PC-9 (cell line): Measurements from ENCODE around the gene ARHGAP40. TPM values are rescaled to one million over a fixed set of nuclear protein-coding genes. Genes with fewer than 3 reads are reported as not detected.

Source experiments
- BruUV-seq: library from RNA; stranded (reverse); fragments of 400-500 nt; replicated peaks from 2 replicates; lab custom pipeline; 2021; lab: Mats Ljungman, UMichigan
- CTCF ChIA-PET: fragments of 300-600 bp; sonication (Branson Sonifier 250); formaldehyde crosslinking; loops from one replicate; lab custom pipeline; 2022; ENCODE audit warnings: antibody characterized with exemption; lab: Charles Lee
- POLR2A ChIA-PET: fragments of 300-600 bp; sonication (Branson Sonifier 250); formaldehyde crosslinking; loops from one replicate; lab custom pipeline; 2022; ENCODE audit warnings: antibody characterized with exemption; ENCODE audit not compliant: unreplicated experiment; lab: Charles Lee
- DNase-seq, 2 experiments: peaks; one replicate each; pipeline versions ENCODE4 v3.0.0 to v3.0.0-alpha.2; 2015 to 2022; ENCODE audit warnings: mixed read lengths in 1 of 2
- H2AFZ ChIP-seq: fragments of 200-600 bp; sonication (generic); 2 replicates; pipeline ENCODE4 v1.8.1; 2017; ENCODE audit warnings: antibody characterized with exemption
- H3F3A ChIP-seq: fragments of 200-600 bp; sonication (generic); 2 replicates; pipeline ENCODE4 v1.8.1; 2017; ENCODE audit warnings: antibody characterized with exemption, mild to moderate bottlenecking, low read depth; ENCODE audit not compliant: insufficient read depth
- H3K27ac ChIP-seq: fragments of 200-600 bp; sonication (generic); 2 replicates; pipeline ENCODE4 v1.6.1; 2016; ENCODE audit warnings: mixed run types
- H3K27me3 ChIP-seq: fragments of 200-600 bp; sonication (generic); 2 replicates; pipeline ENCODE4 v1.6.1; 2016; ENCODE audit warnings: low read depth, mixed run types; ENCODE audit not compliant: insufficient read depth
- H3K36me3 ChIP-seq: fragments of 200-600 bp; sonication (generic); 2 replicates; pipeline ENCODE4 v1.6.1; 2016; ENCODE audit warnings: low read depth, mixed run types
- H3K4me1 ChIP-seq: fragments of 200-600 bp; sonication (generic); replicated peaks from 2 replicates; pipeline ENCODE4 v1.6.1; 2016; ENCODE audit warnings: mixed run types; ENCODE audit not compliant: insufficient read depth
- H3K4me2 ChIP-seq: fragments of 200-600 bp; sonication (generic); 2 replicates; pipeline ENCODE4 v1.6.1; 2017; ENCODE audit warnings: mixed run types
- H3K4me3 ChIP-seq: fragments of 200-600 bp; sonication (generic); 2 replicates; pipeline ENCODE4 v1.6.1; 2016; ENCODE audit warnings: mixed run types
- H3K79me2 ChIP-seq: fragments of 200-600 bp; sonication (generic); 2 replicates; pipeline ENCODE4 v1.6.1; 2017; ENCODE audit warnings: low read depth, mixed run types
- H3K9me2 ChIP-seq: fragments of 200-600 bp; sonication (generic); 2 replicates; pipeline ENCODE4 v1.8.1; 2017; ENCODE audit warnings: mild to moderate bottlenecking; ENCODE audit not compliant: insufficient read depth
- H3K9me3 ChIP-seq: fragments of 200-600 bp; sonication (generic); 2 replicates; pipeline ENCODE4 v1.8.1; 2016; ENCODE audit warnings: low read depth; ENCODE audit not compliant: insufficient read depth
- H4K20me1 ChIP-seq: fragments of 200-600 bp; sonication (generic); 2 replicates; pipeline ENCODE4 v1.8.1; 2017; ENCODE audit not compliant: insufficient read depth
- CTCF ChIP-seq: fragments of 200-600 bp; sonication (generic); conservative IDR thresholded peaks from 2 replicates; pipeline ENCODE4 v1.6.1; 2017; ENCODE audit warnings: mixed run types, antibody characterized with exemption, mild to moderate bottlenecking, moderate library complexity
- EZH2 ChIP-seq: fragments of 200-600 bp; sonication (generic); IDR thresholded peaks from 2 replicates; pipeline ENCODE4 v1.8.0; 2017; ENCODE audit warnings: antibody characterized with exemption, low read depth
- intact Hi-C: fragments of 100-400 bp; cut with micrococcal nuclease; formaldehyde crosslinking; loops from one replicate; pipeline ENCODE4 v1.10.0; 2022; ENCODE audit not compliant: unreplicated experiment
- total RNA-seq: library from RNA; stranded (reverse); gene quantifications from 2 replicates; pipeline ENCODE4 v1.2.3, GENCODE V29; 2021

Gene ARHGAP40
- total RNA-seq, 1 experiment from 2014 or later: 0.92 TPM

DNA sequence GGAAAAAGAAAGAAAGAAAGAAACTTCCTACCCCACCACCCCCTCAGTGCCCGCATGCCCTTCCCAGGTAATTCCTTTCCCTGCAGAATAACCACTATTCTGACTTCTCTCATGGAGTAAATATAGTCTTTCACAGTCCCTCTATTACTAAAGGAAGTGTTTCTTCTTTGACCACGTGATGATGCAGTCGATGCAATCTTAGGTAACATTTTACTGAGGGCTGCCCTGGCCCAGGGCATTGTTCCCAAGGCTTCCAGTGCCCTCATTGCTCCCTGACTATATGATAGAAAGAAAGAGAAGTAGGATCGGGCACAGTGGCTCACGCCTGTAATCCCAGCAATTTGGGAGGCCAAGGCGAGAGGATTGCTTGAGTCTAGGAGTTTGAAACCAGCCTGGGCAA lies 29.1 kb downstream of the ARHGAP40 start:
- Histone ChIP-seq H3K4me1 (peaks cover 22% of the 10 kb centered on the region), H3K9me2 (peaks cover 3% of the 10 kb centered on the region; the same call in 1 of the 2 replicates), H3K4me3 (no peak overlapping the region), H3F3A (no peaks in the 10 kb centered on the region), H4K20me1 (no peaks in the 10 kb centered on the region), H3K36me3 (no peaks in the 10 kb centered on the region), H3K9me3 (no peaks in the 10 kb centered on the region), H3K27me3 (no peaks in the 10 kb centered on the region), H3K4me2 (no peak overlapping the region), H3K79me2 (no peaks in the 10 kb centered on the region), H3K27ac (peak overlapping the region; percentile 67), H2AFZ (0 out of 2 replicates have a peak overlapping the region, but pooled peaks have one; percentile 15)
- peak in 1 of 2 experiments; percentile 31 for DNase-seq
- intact Hi-C loops: loop anchor here (5.0 kb wide), 1 partner anchor 102 kb away; no protein-coding TSS in a partner anchor
- TF ChIP-seq CTCF (no peak), EZH2 (no peak)
- POLR2A ChIA-PET: no interaction called here
- CTCF ChIA-PET: interaction anchor here (0.7 kb wide), 1 partner anchor 456 kb away, joined by 10 read pairs; no protein-coding TSS in a partner anchor
- BruUV-seq: no TSS peak

DNA sequence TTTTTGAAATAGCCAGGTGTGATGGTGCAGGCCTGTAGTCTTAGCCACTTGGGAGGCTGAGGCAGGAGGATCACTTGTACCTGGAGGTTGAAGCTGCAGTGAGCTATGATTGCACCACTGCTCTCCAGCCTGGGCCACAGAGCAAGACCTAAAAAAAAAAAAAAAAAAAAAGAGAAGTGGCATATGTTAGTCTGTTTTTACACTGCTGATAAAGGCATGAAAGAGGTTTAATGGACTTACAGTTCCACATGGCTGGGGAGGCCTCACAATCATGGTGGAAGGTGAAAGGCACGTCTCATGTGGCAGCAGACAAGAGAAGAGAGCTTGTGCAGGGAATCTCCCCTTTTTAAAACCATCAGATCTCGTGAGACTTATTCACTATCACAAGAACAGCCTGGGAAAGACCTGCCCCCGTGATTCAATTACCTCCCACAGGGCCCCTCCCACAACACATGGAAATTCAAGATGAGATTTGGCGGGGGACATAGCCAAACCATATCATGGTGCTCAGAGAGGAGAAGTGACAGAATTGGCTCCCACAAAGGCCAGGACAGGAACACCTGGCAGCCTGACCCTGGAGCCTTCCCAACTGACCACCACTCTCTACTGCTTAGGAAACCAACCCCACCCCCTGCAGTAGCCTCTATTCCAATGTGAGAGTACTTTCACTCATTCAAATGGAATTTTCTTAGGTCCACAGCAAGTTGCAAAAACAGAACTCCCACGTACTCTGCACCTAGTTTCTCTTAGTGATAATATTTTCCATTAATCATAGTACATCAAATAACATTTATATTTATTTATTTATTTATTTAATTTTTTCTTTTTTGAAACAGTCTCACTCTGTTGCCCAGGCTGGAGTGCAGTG lies 29.8 kb downstream of the ARHGAP40 start:
- Histone ChIP-seq H3K27ac (peak overlapping the region; percentile 67), H3K9me3 (no peaks in the 10 kb centered on the region), H3K4me2 (no peak overlapping the region), H3F3A (no peaks in the 10 kb centered on the region), H2AFZ (0 out of 2 replicates have a peak overlapping the region, but pooled peaks have one; percentile 15), H3K27me3 (no peaks in the 10 kb centered on the region), H3K4me1 (peaks cover 22% of the 10 kb centered on the region), H4K20me1 (no peaks in the 10 kb centered on the region), H3K79me2 (no peaks in the 10 kb centered on the region), H3K4me3 (no peak overlapping the region), H3K36me3 (no peaks in the 10 kb centered on the region), H3K9me2 (peaks cover 3% of the 10 kb centered on the region; the same call in 1 of the 2 replicates)
- intact Hi-C loops: loop anchor here (5.0 kb wide), 1 partner anchor 101 kb away; no protein-coding TSS in a partner anchor
- ChIA-PET POLR2A (no interaction called here), CTCF (interaction anchor here (0.7 kb wide), 1 partner anchor 455 kb away, joined by 10 read pairs; no protein-coding TSS in a partner anchor)
- DNase-seq: peak in 1 of 2 experiments; percentile 28
- TF ChIP-seq EZH2 (no peak), CTCF (no peak)
- no TSS peak for BruUV-seq

- no peak overlapping the region for H3K4me3 ChIP-seq
- peak; percentile 95 for TF ChIP-seq CTCF
- no peak for TF ChIP-seq EZH2
- DNase-seq: peak in 1 of 2 experiments; percentile 52
- H3F3A ChIP-seq: no peaks in the 10 kb centered on the region
- no peaks in the 10 kb centered on the region for H3K27me3 ChIP-seq
- no peak overlapping the region for H2AFZ ChIP-seq
- CTCF ChIA-PET: interaction anchor here (0.6 kb wide), 2 partner anchors 259 to 309 kb away, joined by 3 to 6 read pairs; no protein-coding TSS in a partner anchor
- H3K4me2 ChIP-seq: peak overlapping the region; percentile 5; the same call in 1 of the 2 replicates
- no peak overlapping the region for H3K27ac ChIP-seq
- no peaks in the 10 kb centered on the region for H3K36me3 ChIP-seq
- POLR2A ChIA-PET: interaction anchor here (0.6 kb wide), 1 partner anchor 150 kb away, joined by 7 read pairs; no protein-coding TSS in a partner anchor
- peaks cover 3% of the 10 kb centered on the region; the same call in 1 of the 2 replicates for H3K9me2 ChIP-seq
- no peaks in the 10 kb centered on the region for H3K9me3 ChIP-seq
- intact Hi-C loops: loop anchor here (5.0 kb wide), 1 partner anchor 99 kb away; no protein-coding TSS in a partner anchor
- BruUV-seq: no TSS peak
- peaks cover 20% of the 10 kb centered on the region for H3K4me1 ChIP-seq
- no peaks in the 10 kb centered on the region for H4K20me1 ChIP-seq
- no peaks in the 10 kb centered on the region for H3K79me2 ChIP-seq
These were observed 32.0 kb downstream of the ARHGAP40 start for GRCh38 chr20:38633577-38634093.
